Femur (tissue), 1 donor: ENCODE data around the gene WT1.
"Not testable (repeated sequence)": the region's sequence is repeated elsewhere in the genome, so short reads cannot be mapped to it uniquely, and the experiment has no call there.

Experiments
- DNase-seq: peaks from one replicate; pipeline ENCODE4 v3.0.0-alpha.2; 2017

Gene WT1

DNA sequence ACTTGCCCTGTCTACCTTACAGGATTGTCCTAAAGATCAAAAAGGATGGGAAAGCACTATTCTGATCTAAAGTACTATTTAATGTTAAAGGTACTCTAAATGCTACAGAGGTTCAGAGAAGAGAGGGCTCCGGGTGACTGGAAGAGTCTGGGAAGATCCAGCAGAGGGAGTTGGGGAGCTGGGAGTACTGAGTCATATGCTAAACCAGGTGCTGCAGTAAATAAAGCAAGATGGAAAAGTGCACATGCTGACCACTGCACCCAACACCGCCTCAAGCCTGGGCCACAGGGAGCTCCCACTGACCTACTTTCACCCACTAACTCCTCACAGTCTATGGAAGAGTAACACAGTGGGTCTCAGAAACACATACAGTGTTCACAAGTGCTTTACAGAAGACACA is 49.3 kb downstream of the WT1 start:
- DNase-seq: no peak

DNA sequence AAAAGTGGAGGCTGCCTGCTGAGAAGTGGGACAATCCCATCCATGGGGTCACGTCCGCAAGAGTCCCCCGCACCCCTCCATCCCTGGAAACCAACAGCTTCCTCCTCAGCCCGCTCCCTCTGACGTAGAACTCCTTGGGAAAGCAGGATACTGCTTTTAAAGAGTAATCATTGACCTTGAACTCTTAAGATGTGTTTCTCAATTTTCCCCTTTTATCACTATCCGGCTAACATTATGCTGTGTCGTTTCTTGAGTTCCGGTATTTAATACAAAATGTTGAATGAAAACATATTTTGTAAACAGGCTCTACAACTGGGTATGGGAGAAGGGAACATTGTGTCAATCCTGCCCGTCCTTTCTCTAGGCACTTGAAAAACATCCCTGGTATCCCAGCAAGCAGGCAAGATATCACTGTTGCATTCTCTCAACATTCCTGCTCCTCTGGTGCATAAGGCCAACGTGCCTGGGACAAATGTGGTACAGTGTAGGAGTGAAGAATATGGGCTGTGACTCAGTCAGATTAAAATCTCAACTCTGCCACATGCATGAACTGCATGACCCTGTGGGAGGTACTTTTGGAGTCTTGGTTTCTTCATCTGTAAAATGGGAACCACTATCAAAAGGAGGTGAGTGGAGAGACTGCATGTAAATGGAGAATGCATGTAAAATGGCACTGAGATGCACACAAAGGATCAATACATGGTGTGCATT is 52.8 kb downstream of the WT1 start:
- no peak for DNase-seq

- DNase-seq: no peak
Observed at GRCh38 chr11:32381179-32381578, 54.2 kb downstream of the WT1 start.

DNA sequence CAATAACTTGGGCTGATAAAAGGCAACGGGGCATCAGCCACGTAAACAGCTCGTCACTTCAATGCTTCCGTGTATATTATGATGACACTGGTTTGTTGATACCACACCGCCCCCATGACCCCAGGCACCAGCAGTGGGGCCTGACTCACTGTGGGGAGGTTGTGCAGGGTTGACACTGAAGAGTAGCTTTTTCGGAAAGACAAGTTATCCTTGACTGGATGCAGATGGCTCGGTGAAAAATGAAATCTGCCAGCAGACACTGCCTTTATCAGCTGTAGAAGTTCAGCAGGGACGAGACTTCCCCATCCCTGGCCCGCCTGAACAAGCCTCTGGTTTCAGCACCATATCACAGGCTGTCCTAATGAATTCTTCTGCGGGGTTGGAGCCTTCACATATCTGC is 55.6 kb downstream of the WT1 start:
- DNase-seq: no peak

- DNase-seq: no peak
Observed at GRCh38 chr11:32375826-32376225, 59.5 kb downstream of the WT1 start.

- no peak for DNase-seq
Observed at GRCh38 chr11:32374261-32374711, 61.1 kb downstream of the WT1 start.

- DNase-seq: not testable (repeated sequence)
Observed at GRCh38 chr11:32369987-32370386, 65.4 kb downstream of the WT1 start.

- no peak for DNase-seq
Observed at GRCh38 chr11:32366666-32367065, 68.7 kb downstream of the WT1 start.

- no peak for DNase-seq
Observed at GRCh38 chr11:32365192-32365591, 70.1 kb downstream of the WT1 start.

GRCh38 chr11:32358729-32359128 is 76.6 kb downstream of the WT1 start:
- DNase-seq: no peak

GRCh38 chr11:32353884-32354283 is 81.5 kb downstream of the WT1 start:
- DNase-seq: no peak

DNA sequence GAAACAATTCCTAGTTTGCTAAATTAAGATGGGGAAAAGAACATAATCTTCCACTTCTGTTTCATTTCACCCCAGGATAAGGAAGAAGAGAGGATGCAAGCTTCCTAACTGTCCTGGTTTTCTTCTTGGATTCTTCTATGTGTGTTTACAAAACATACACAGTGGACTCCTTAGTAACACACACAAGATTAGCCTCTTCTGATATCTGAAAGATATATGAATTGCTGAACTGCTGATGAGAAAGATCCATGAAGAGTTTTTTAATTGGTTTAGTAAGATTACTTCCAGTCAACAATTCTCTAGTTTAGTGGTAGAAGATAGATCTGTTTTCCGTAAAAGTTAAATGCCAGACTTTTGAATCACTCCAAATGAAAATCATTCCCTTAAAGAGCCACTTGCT is 86.8 kb downstream of the WT1 start:
- DNase-seq: no peak

DNA sequence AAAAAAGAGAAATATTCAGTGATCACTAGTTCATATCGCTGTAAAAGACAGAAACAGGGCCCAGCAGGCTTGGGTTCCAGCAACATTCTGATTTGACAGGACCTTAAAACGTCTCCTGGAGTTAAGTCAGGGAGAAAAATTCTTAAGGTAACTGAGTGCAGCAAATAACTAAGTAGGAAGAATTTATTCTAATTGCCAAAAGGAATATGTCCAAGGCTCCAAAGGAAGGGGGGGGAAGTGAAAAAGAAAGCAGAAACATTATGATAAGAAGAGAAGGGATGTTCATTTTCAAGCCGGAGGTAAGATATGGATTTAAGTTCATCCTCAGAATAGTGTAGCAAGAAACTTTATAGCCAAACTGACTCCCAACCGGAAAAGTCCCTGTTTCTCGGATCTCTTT is 90.4 kb downstream of the WT1 start:
- no peak for DNase-seq

- DNase-seq: no peak
Observed at GRCh38 chr11:32343325-32344008, 91.9 kb downstream of the WT1 start.

DNA sequence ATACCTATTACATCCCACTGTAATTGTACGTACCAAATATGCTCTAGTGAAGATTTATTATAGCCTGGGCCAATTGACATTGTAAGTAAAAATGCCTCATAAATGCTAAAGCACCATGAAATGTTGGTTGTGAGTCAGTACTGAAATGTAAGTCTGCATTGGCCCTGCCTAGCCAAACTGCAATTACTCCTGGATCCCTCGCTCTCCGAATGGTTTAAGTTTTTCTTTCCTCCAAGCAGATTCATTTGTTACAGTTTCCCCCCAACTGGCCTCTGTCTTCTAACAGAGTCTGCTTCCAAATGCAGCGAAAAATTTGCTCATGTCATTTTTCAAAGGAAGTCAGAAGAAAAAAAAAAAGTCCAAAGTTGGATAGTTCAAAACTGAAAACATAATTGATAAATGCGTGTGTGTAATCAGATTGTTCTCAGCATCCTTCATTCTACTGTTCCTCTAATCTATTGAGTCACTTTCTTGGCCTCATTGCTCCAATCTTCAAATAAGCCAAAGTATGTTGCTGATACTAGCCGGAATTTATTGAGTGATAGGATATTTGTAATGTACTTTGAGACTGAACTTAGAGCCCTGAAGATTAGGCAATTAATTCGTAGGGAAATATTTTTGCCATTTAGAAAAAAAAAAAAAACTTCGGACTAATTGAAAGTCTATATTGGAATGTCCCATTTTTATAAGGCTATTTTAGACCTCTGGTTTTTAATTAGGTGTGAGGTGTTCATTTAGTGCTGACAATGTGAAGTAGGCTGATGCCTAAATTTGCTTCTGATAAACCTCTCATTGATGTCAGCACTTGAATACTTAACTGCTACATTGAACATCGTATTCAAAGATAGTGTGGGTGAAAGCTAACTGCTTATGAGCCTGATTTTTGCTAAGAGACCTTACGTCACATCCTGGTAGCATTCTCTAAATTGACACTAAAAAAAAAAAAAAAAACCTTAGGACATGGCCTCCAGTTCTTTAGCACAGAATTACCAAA is 93.4 kb downstream of the WT1 start:
- no peak for DNase-seq

GRCh38 chr11:32340181-32340580 is 95.2 kb downstream of the WT1 start:
- DNase-seq: no peak
